Mesenchymal stem cell (in vitro differentiated cells and primary cell): ENCODE measurements around the gene TOMM20.

ENCODE experiments used
- DNase-seq: peaks from one replicate; pipeline ENCODE4 v3.0.0-alpha.2; 2013
- H2AFZ ChIP-seq: one replicate; pipeline ENCODE4 v1.6.1; 2013; ENCODE audit warnings: low read depth, mild to moderate bottlenecking, control low read depth, inconsistent platforms, low read length, moderate library complexity
- H2AK5ac ChIP-seq: 2 replicates; pipeline ENCODE4 v1.6.1; 2013; ENCODE audit warnings: low read length, moderate library complexity, mild to moderate bottlenecking, inconsistent platforms; ENCODE audit not compliant: severe bottlenecking
- H2BK120ac ChIP-seq: one replicate; pipeline ENCODE4 v1.6.1; 2013; ENCODE audit warnings: low read depth, mild to moderate bottlenecking, inconsistent platforms, low read length, moderate library complexity
- H2BK12ac ChIP-seq, 2 experiments: one replicate each; pipeline ENCODE4 v1.6.1; 2013; ENCODE audit warnings: inconsistent platforms in 2 of 2, low read length in 2 of 2, mild to moderate bottlenecking in 2 of 2, moderate library complexity in 2 of 2, control low read depth in 1 of 2
- H2BK15ac ChIP-seq: one replicate; pipeline ENCODE4 v1.6.1; 2013; ENCODE audit warnings: mild to moderate bottlenecking, low read depth, inconsistent platforms; ENCODE audit not compliant: poor library complexity, severe bottlenecking
- H2BK5ac ChIP-seq: 2 replicates; pipeline ENCODE4 v1.6.1; 2013; ENCODE audit warnings: low read depth, mild to moderate bottlenecking, low read length, control low read depth, inconsistent platforms; ENCODE audit not compliant: poor library complexity, severe bottlenecking
- H3K14ac ChIP-seq, 2 experiments: one replicate each; pipeline ENCODE4 v1.6.1; 2013; ENCODE audit warnings: inconsistent platforms in 2 of 2, low read length in 2 of 2, control low read depth in 1 of 2, mild to moderate bottlenecking in 1 of 2, moderate library complexity in 1 of 2
- H3K18ac ChIP-seq, 2 experiments: one replicate each; pipeline ENCODE4 v1.6.1; 2013; ENCODE audit warnings: inconsistent platforms in 2 of 2, low read length in 2 of 2, control low read depth in 1 of 2, low read depth in 1 of 2, mild to moderate bottlenecking in 1 of 2
- H3K23ac ChIP-seq, 2 experiments: one replicate each; pipeline ENCODE4 v1.6.1; 2013; ENCODE audit warnings: inconsistent platforms in 2 of 2, low read length in 2 of 2, mild to moderate bottlenecking in 2 of 2, moderate library complexity in 2 of 2, control low read depth in 1 of 2
- H3K27ac ChIP-seq: 2 replicates; pipeline ENCODE4 v1.5.1; 2013; ENCODE audit warnings: mild to moderate bottlenecking, moderate library complexity, low read length, control low read depth, inconsistent platforms; ENCODE audit not compliant: poor library complexity, severe bottlenecking
- H3K27me3 ChIP-seq, 2 experiments: 2 replicates each; pipeline versions ENCODE4 v1.6.1 to v1.7.0; 2013; ENCODE audit warnings: low read length in 2 of 2, mild to moderate bottlenecking in 2 of 2, moderate library complexity in 2 of 2, control low read depth in 1 of 2, inconsistent platforms in 1 of 2; ENCODE audit not compliant: control insufficient read depth in 1 of 2, insufficient read depth in 1 of 2
- H3K36me3 ChIP-seq, 2 experiments: 2 replicates each; pipeline versions ENCODE4 v1.6.1 to v1.7.0; 2013; ENCODE audit warnings: low read length in 2 of 2, control low read depth in 1 of 2, inconsistent platforms in 1 of 2, low read depth in 1 of 2, mild to moderate bottlenecking in 1 of 2; ENCODE audit not compliant: insufficient read depth in 2 of 2, control insufficient read depth in 1 of 2
- H3K4ac ChIP-seq, 2 experiments: one replicate each; pipeline ENCODE4 v1.6.1; 2013; ENCODE audit warnings: inconsistent platforms in 2 of 2, low read length in 2 of 2, mild to moderate bottlenecking in 2 of 2, moderate library complexity in 2 of 2, control low read depth in 1 of 2, low read depth in 1 of 2
- H3K4me1 ChIP-seq: 2 replicates; pipeline ENCODE4 v1.6.1; 2013; ENCODE audit warnings: low read depth, low read length, control low read depth; ENCODE audit not compliant: control insufficient read depth, insufficient read depth
- H3K4me2 ChIP-seq: 2 replicates; pipeline ENCODE4 v1.6.1; 2013; ENCODE audit warnings: low read length, mild to moderate bottlenecking, inconsistent platforms; ENCODE audit not compliant: poor library complexity, severe bottlenecking
- H3K4me3 ChIP-seq, 2 experiments: 2 replicates each; pipeline versions ENCODE4 v1.5.1 to v1.7.0; 2013; ENCODE audit warnings: low read length in 2 of 2, mild to moderate bottlenecking in 2 of 2, control low read depth in 1 of 2, low read depth in 1 of 2; ENCODE audit not compliant: insufficient read depth in 1 of 2
- H3K79me1 ChIP-seq: replicated peaks from 2 replicates; pipeline ENCODE4 v1.6.1; 2013; ENCODE audit warnings: mild to moderate bottlenecking, control low read depth, low read length, inconsistent platforms; ENCODE audit not compliant: poor library complexity, severe bottlenecking
- H3K9ac ChIP-seq: 2 replicates; pipeline ENCODE4 v1.7.0; 2013; ENCODE audit warnings: mild to moderate bottlenecking, low read length, moderate library complexity
- H3K9me3 ChIP-seq: 2 replicates; pipeline ENCODE4 v1.7.0; 2013; ENCODE audit warnings: mild to moderate bottlenecking, low read length; ENCODE audit not compliant: control insufficient read depth
- H4K8ac ChIP-seq: one replicate; pipeline ENCODE4 v1.6.1; 2013; ENCODE audit warnings: inconsistent platforms, mild to moderate bottlenecking, low read length, moderate library complexity
- H4K91ac ChIP-seq: one replicate; pipeline ENCODE4 v1.6.1; 2013; ENCODE audit warnings: mild to moderate bottlenecking, low read length, inconsistent platforms
- WGBS: methylation state at CpG from one replicate; pipeline ENCODE4 v1.1.7; 2013; ENCODE audit warnings: mixed read lengths; 5-methylcytosine and 5-hydroxymethylcytosine counted together

Gene TOMM20

DNA sequence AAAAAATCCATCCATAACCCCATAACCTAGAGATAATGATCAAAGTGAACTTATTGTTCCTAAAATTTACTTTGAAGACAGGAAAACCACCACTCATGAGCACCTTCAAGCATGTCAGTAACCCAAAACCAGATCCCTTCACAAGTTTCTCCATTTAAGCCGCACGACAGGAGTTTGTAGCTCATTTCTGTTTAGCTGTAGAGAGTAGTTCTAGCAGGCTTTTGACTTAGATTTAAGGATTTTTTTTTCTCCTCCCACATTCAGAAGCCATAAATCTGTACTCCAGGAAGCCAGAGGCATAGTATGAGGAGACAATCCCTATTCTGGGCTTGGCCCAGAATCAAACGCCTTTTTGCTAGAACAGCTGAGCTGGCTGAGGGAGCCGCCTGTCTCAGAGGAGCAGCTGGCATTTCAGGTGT, 25.6 kb downstream of the TOMM20 start:
- no peak overlapping the region for H4K8ac ChIP-seq
- no peak for DNase-seq
- peaks cover 2% of the 10 kb centered on the region for H3K4me1 ChIP-seq
- H3K79me1 ChIP-seq, result peaks cover 5% of the 10 kb centered on the region
- no peak overlapping the region for H3K4me3 ChIP-seq
- no peak overlapping the region for H3K4ac ChIP-seq
- H3K23ac ChIP-seq, result no peak overlapping the region
- no peak overlapping the region for H3K18ac ChIP-seq
- no peak overlapping the region for H3K14ac ChIP-seq
- no peak overlapping the region for H3K27ac ChIP-seq
- no peak overlapping the region for H2AK5ac ChIP-seq
- no peaks in the 10 kb centered on the region for H3K9me3 ChIP-seq
- H3K9ac ChIP-seq, result no peak overlapping the region
- no peak overlapping the region for H2BK12ac ChIP-seq
- WGBS, result 23% methylated on average over 1 of the region's 4 CpGs
- no peak overlapping the region for H2BK120ac ChIP-seq
- no peak overlapping the region for H3K4me2 ChIP-seq
- no peaks in the 10 kb centered on the region for H3K27me3 ChIP-seq
- H2BK15ac ChIP-seq, result no peak overlapping the region
- no peak overlapping the region for H2AFZ ChIP-seq
- H2BK5ac ChIP-seq, result no peak overlapping the region
- no peak overlapping the region for H4K91ac ChIP-seq
- peaks cover 10 to 14% of the 10 kb centered on the region in 2 experiments for H3K36me3 ChIP-seq

DNA sequence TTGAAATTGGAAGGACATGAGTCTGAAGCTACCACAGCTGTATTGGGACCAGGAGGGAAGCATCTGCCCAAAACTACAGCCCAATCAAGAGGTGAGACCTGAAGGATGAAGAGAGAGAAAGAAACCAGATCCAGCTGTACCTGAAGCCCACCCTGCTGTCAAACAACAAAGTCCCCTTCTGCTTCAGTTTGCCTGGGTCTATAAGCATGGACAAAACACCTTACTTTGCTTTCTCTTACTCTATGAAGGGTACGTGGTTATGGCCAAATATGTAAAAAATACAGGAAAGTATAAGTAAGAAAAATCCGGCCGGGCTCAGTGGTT, 26.4 kb downstream of the TOMM20 start:
- no peak overlapping the region for H2AFZ ChIP-seq
- H2BK5ac ChIP-seq, result no peak overlapping the region
- no peak overlapping the region for H3K4me2 ChIP-seq
- no peak overlapping the region for H2AK5ac ChIP-seq
- DNase-seq, result no peak
- H3K18ac ChIP-seq, result no peak overlapping the region
- no peak overlapping the region for H3K14ac ChIP-seq
- H3K9me3 ChIP-seq, result no peaks in the 10 kb centered on the region
- no peaks in the 10 kb centered on the region for H3K27me3 ChIP-seq
- no peak overlapping the region for H3K4ac ChIP-seq
- H2BK15ac ChIP-seq, result no peak overlapping the region
- H2BK120ac ChIP-seq, result no peak overlapping the region
- H3K4me3 ChIP-seq, result no peak overlapping the region
- H3K9ac ChIP-seq, result no peak overlapping the region
- 100% methylated on average over 3 of the region's 3 CpGs for WGBS
- H2BK12ac ChIP-seq, result no peak overlapping the region
- no peak overlapping the region for H3K27ac ChIP-seq
- H3K4me1 ChIP-seq, result peaks cover 2% of the 10 kb centered on the region
- no peak overlapping the region for H4K91ac ChIP-seq
- H3K36me3 ChIP-seq, result peaks cover 2 to 6% of the 10 kb centered on the region in 2 experiments
- no peak overlapping the region for H4K8ac ChIP-seq
- peaks cover 5% of the 10 kb centered on the region for H3K79me1 ChIP-seq
- no peak overlapping the region for H3K23ac ChIP-seq

DNA sequence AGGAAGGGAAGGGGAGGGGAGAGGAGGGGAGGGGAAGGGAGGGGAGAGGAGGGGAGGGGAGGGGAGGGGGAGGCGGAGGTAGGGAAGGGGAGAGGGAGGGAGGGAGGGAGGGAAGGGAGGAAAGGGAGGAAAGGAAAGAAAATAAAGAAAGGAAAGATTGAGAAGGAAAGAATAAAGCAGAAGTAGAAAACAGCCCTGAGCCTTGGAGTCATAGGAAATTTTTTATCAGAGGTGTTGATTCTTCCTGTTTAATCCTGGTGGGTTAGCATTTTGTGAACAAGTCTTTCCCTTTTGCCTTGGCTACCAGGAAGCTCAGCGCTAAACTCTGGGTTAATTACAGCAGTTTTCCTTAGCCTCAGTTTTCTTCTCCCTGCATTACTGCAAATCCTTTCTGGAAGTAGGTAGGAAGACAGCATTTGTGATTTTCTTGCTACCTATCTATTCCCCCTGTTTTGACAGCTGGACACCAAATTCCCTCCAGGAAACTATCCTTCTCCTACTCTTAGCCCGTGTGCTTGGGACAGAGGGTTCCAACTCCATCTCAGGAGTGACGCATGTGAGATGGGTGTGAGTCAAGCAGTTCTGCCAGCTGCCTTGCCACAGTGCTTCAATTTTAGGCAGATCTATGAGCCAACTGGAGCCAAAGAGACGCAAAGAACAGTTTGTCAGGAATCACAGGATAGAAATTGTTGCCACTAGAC, 26.9 kb downstream of the TOMM20 start:
- Histone ChIP-seq H2BK12ac (no peak overlapping the region), H3K4me2 (no peak overlapping the region), H3K36me3 (peaks cover 0 to under 1% of the 10 kb centered on the region in 2 experiments), H3K79me1 (peaks cover 3% of the 10 kb centered on the region), H3K14ac (no peak overlapping the region), H3K27me3 (no peaks in the 10 kb centered on the region), H3K9ac (no peak overlapping the region), H3K18ac (no peak overlapping the region), H3K4me1 (peaks cover 2% of the 10 kb centered on the region), H4K91ac (no peak overlapping the region), H3K4me3 (no peak overlapping the region), H3K27ac (no peak overlapping the region), H2BK120ac (no peak overlapping the region), H3K23ac (no peak overlapping the region), H3K9me3 (no peaks in the 10 kb centered on the region), H2BK5ac (no peak overlapping the region), H4K8ac (no peak overlapping the region), H2BK15ac (no peak overlapping the region), H2AFZ (no peak overlapping the region), H3K4ac (no peak overlapping the region), H2AK5ac (no peak overlapping the region)
- no peak for DNase-seq
- WGBS, result 92% methylated on average over 5 of the region's 5 CpGs

DNA sequence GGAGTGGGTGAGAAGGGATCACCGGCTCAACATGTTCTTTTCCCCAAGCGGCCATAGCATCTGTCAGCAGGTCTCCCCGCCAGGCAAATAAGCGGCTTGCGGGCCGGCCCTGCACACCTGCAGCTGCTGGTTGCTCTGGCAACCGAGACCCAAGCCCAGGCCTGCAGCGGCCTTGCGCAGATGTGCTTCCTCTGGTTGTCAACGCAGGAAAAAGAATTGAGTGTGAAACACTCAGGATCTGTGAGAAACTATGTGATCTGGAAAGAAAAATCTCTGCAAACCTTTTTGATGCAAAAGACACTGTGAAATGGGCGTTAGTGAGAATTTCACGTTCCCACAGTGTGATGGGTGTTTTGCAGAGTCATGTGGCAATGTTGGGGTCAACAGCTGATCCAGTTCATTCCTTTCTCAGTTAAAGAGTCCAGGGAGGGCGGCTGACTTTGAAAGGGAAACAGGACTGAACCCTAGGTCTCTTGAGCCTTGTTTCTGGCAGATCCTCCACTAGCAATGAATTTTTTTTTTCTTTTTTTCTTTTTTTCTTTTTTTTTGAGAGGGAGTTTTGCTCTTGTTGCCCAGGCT, 28.4 kb downstream of the TOMM20 start:
- Histone ChIP-seq H4K8ac (no peak overlapping the region), H3K23ac (no peak overlapping the region), H3K27me3 (no peaks in the 10 kb centered on the region), H3K36me3 (no peaks in the 10 kb centered on the region), H3K4me1 (peaks cover 2% of the 10 kb centered on the region), H2BK5ac (no peak overlapping the region), H3K27ac (no peak overlapping the region), H3K14ac (no peak overlapping the region), H2AK5ac (no peak overlapping the region), H2AFZ (no peak overlapping the region), H3K9ac (no peak overlapping the region), H3K4me2 (no peak overlapping the region), H2BK12ac (no peak overlapping the region), H4K91ac (no peak overlapping the region), H2BK15ac (no peak overlapping the region), H3K18ac (no peak overlapping the region), H3K4ac (peak overlapping the region in 1 of 2 experiments; percentile 53), H3K4me3 (no peak overlapping the region), H2BK120ac (no peak overlapping the region), H3K9me3 (no peaks in the 10 kb centered on the region), H3K79me1 (peaks cover 3% of the 10 kb centered on the region)
- 75% methylated on average over 13 of the region's 13 CpGs for WGBS
- no peak for DNase-seq
